HepG2 (cell line): ENCODE data around the gene DNAJB6. TPM values are rescaled to one million over a fixed set of nuclear protein-coding genes. Genes with fewer than 3 reads are reported as not detected.

Experiments
- ATAC-seq: fragments of 200-7000 bp; cut with Tn5 transposase; 3 replicates; pipeline ENCODE4 v1.9.1; 2020; ENCODE audit warnings: mild to moderate bottlenecking, moderate library complexity
- BruUV-seq: library from RNA; stranded (reverse); fragments of 400-500 nt; replicated peaks from 2 replicates; lab custom pipeline; 2021; lab: Mats Ljungman, UMichigan
- CTCF ChIA-PET: fragments of 300-600 bp; formaldehyde crosslinking; extraction: SDS; loops from one replicate; lab custom pipeline; 2021; ENCODE audit warnings: low total read pairs, inconsistent platforms, low intra/inter-chr PET ratio; lab: Yijun Ruan, JAX
- POLR2A ChIA-PET: fragments of 350-600 bp; sonication (Branson Sonifier 250); formaldehyde crosslinking; loops from one replicate; lab custom pipeline; 2020; ENCODE audit warnings: antibody characterized with exemption, inconsistent platforms; lab: Yijun Ruan, JAX
- DNase-seq: peaks from one replicate; pipeline ENCODE4 v3.0.0-alpha.2; 2015; ENCODE audit warnings: low spot score
- FAIRE-seq: peaks from 3 replicates; lab custom pipeline; 2011; peaks lifted over from hg19 to GRCh38; lab: Jason Lieb, UNC
- H2AFZ ChIP-seq: one replicate; pipeline ENCODE4 v1.6.1; 2011; ENCODE audit warnings: low read length, inconsistent platforms
- H3K27ac ChIP-seq: fragments of 300-600 bp; 3 replicates; pipeline ENCODE4 v1.8.0; 2011; ENCODE audit warnings: mixed run types, mild to moderate bottlenecking, mixed read lengths, low read length, inconsistent platforms; ENCODE audit not compliant: insufficient read depth; ENCODE audit errors: extremely low read length
- H3K27me3 ChIP-seq, 2 experiments: fragments of 200-600 bp in 1 of 2; 2 replicates in 1 of 2; 3 replicates in 1 of 2; pipeline versions ENCODE4 v1.6.0 to v1.8.0; 2011; ENCODE audit warnings: low read length in 2 of 2, mild to moderate bottlenecking in 2 of 2, moderate library complexity in 2 of 2, inconsistent platforms in 1 of 2; ENCODE audit not compliant: insufficient read depth in 2 of 2, control insufficient read depth in 1 of 2
- H3K36me3 ChIP-seq, 2 experiments: fragments of 200-600 bp in 1 of 2; replicated peaks in 1 of 2; 2 replicates in 1 of 2; 3 replicates in 1 of 2; pipeline versions ENCODE4 v1.5.1 to v1.8.0; 2011; ENCODE audit warnings: low read length in 2 of 2, inconsistent platforms in 1 of 2; ENCODE audit not compliant: insufficient read depth in 2 of 2, control insufficient read depth in 1 of 2
- H3K4me1 ChIP-seq: 2 replicates; pipeline ENCODE4 v1.5.1; 2012; ENCODE audit warnings: low read length, inconsistent platforms; ENCODE audit not compliant: insufficient read depth
- H3K4me2 ChIP-seq: 2 replicates; pipeline ENCODE4 v1.6.0; 2011; ENCODE audit warnings: low read depth, low read length, inconsistent platforms
- H3K4me3 ChIP-seq, 3 experiments: fragments of 200-600 bp in 1 of 3; sonication (generic), shearing (Covaris generic) in 1 of 3; replicated peaks in 1 of 3; 2 replicates each; pipeline ENCODE4 v1.5.1; 2011 to 2016; ENCODE audit warnings: low read length in 3 of 3, inconsistent platforms in 2 of 3, low read depth in 2 of 3, mild to moderate bottlenecking in 2 of 3, control low read depth in 1 of 3, mixed read lengths in 1 of 3; ENCODE audit not compliant: insufficient read depth in 1 of 3
- H3K79me2 ChIP-seq: one replicate; pipeline ENCODE4 v1.6.1; 2011; ENCODE audit warnings: low read length, inconsistent platforms; ENCODE audit not compliant: insufficient read depth
- H3K9ac ChIP-seq: 2 replicates; pipeline ENCODE4 v1.6.0; 2011; ENCODE audit warnings: mild to moderate bottlenecking, low read depth, low read length, inconsistent platforms; ENCODE audit not compliant: insufficient read depth
- H3K9me3 ChIP-seq: 2 replicates; pipeline ENCODE4 v1.5.1; 2012; ENCODE audit warnings: mild to moderate bottlenecking, low read length
- H4K20me1 ChIP-seq: 2 replicates; pipeline ENCODE4 v1.6.0; 2011; ENCODE audit warnings: inconsistent platforms, mild to moderate bottlenecking, low read length, moderate library complexity; ENCODE audit not compliant: insufficient read depth
- AGO2 ChIP-seq: fragments of 200-400 bp; formaldehyde crosslinking; optimal IDR thresholded peaks from 2 replicates; pipeline ENCODE3; 2017; ENCODE audit warnings: mild to moderate bottlenecking, low read depth, low read length, moderate library complexity
- MBD4 ChIP-seq: IDR thresholded peaks from 2 replicates; pipeline ENCODE4 v1.6.1; 2012; ENCODE audit warnings: low read length, inconsistent platforms, borderline replicate concordance
- PRMT3 ChIP-seq: sonication (generic); formaldehyde crosslinking; IDR thresholded peaks from 2 replicates; pipeline ENCODE4 v1.8.1; 2022; ENCODE audit warnings: low read depth, mild to moderate bottlenecking, moderate library complexity, missing genetic modification reagents, borderline replicate concordance
- TRIM22 ChIP-seq: fragments of 450-650 bp; IDR thresholded peaks from 2 replicates; pipeline ENCODE4 v1.6.1; 2017
- ZFP62 ChIP-seq: sonication (generic); formaldehyde crosslinking; IDR thresholded peaks from 2 replicates; pipeline ENCODE4 v1.4.0; 2020; ENCODE audit warnings: missing genetic modification reagents
- ZNF432 ChIP-seq: sonication (generic); formaldehyde crosslinking; IDR thresholded peaks from 2 replicates; pipeline ENCODE4 v1.5.0; 2020; ENCODE audit warnings: missing genetic modification reagents, mild to moderate bottlenecking, borderline replicate concordance
- ZNF879 ChIP-seq: sonication (generic); formaldehyde crosslinking; IDR thresholded peaks from 2 replicates; pipeline ENCODE4 v1.8.1; 2023; ENCODE audit warnings: missing genetic modification reagents
- WGBS: methylation state at CpG from one replicate; pipeline ENCODE4 v1.1.6; 2017; ENCODE audit warnings: low lambda C conversion rate; 5-methylcytosine and 5-hydroxymethylcytosine counted together
- in situ Hi-C: cut with HindIII; loops from 2 replicates; pipeline ENCODE4 v1.10.0; 2017; ENCODE audit warnings: low pct_unique_long_range_greater_than_20kb; ENCODE audit not compliant: extremely low pct_ligation_motif_present
- intact Hi-C: fragments of 100-400 bp; cut with micrococcal nuclease; formaldehyde crosslinking; loops from one replicate; pipeline ENCODE4 v1.10.0; 2022; ENCODE audit not compliant: unreplicated experiment
- polyA plus RNA-seq, 8 experiments: library from polyadenylated mRNA; depleted of rRNA in 3 of 8; stranded (reverse) in 7 of 8; unstranded in 1 of 8; fragments of >200 nt; fragmentation: Illumina TruSeq in 4 of 8; extraction: Trizol in 4 of 8; gene quantifications; 2 replicates each; pipeline versions ENCODE4 v1.2.1 to v1.2.3, GENCODE V29; 2011 to 2016; ENCODE audit warnings: low read depth in 4 of 8, missing spikeins in 1 of 8, mixed read lengths in 1 of 8; ENCODE audit not compliant: insufficient read depth in 1 of 8
- total RNA-seq, 5 experiments: library from RNA; depleted of rRNA; stranded (reverse); fragments of >200 nt; fragmentation: Illumina TruSeq; extraction: Trizol; gene quantifications; 2 replicates each; pipeline ENCODE4 v1.2.3, GENCODE V29; 2016; ENCODE audit warnings: low read depth in 1 of 5
- TF ChIP-seq, protein P1 (sequence below): sonication (generic); formaldehyde crosslinking; IDR thresholded peaks from 2 replicates; pipeline ENCODE4 v1.8.0; 2022; ENCODE audit warnings: mild to moderate bottlenecking, missing genetic modification reagents, moderate library complexity
- TF ChIP-seq, protein P2 (sequence below): sonication (generic); formaldehyde crosslinking; IDR thresholded peaks from 2 replicates; pipeline ENCODE4 v1.5.0; 2020; ENCODE audit warnings: missing genetic modification reagents

The DNAJB6 gene
- total and polyA plus RNA-seq, 2 of the 13 experiments (the other 11 are each of a cell fraction or from before 2014, with no cell fraction given): 29.9 to 53.9 TPM

DNA sequence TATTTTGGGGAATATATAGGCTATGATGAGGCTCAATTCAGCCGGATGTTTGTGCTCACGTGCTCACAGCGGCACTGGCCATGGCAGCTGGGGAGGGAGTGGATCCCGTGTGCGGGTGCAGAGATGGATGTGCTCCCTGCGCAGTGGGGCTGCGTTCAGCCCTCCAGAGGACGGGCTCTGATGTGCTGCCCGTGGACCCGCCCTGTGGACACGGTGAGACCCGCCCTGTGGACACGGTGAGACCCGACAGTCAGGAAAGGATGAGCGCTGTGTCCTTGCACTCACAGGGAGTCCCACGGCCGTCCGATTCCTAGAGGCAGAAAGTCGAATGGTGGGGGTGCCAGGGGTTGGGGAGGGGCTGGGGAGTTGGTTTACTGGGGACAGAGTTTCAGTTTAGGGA, 89.0 kb downstream of the DNAJB6 start (continued):
- TF ChIP-seq, protein P1, sequence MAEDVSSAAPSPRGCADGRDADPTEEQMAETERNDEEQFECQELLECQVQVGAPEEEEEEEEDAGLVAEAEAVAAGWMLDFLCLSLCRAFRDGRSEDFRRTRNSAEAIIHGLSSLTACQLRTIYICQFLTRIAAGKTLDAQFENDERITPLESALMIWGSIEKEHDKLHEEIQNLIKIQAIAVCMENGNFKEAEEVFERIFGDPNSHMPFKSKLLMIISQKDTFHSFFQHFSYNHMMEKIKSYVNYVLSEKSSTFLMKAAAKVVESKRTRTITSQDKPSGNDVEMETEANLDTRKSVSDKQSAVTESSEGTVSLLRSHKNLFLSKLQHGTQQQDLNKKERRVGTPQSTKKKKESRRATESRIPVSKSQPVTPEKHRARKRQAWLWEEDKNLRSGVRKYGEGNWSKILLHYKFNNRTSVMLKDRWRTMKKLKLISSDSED (CRISPR knock-in tag): no peak

GRCh38 chr7:157426463-157427301, 89.9 kb downstream of the DNAJB6 start:
- CTCF ChIA-PET: no interaction called here
- FAIRE-seq (no peak), DNase-seq (no peak), ATAC-seq (no peak)
- Histone ChIP-seq H3K9ac (no peak overlapping the region), H3K79me2 (no peaks in the 10 kb centered on the region), H3K27me3 (peaks cover 2 to 11% of the 10 kb centered on the region in 2 experiments; a peak in 2 of 5 replicates), H3K4me1 (peaks cover 11% of the 10 kb centered on the region), H3K27ac (no peak overlapping the region), H3K4me3 (no peak overlapping the region), H4K20me1 (no peaks in the 10 kb centered on the region), H2AFZ (no peak overlapping the region), H3K9me3 (no peaks in the 10 kb centered on the region), H3K4me2 (no peak overlapping the region), H3K36me3 (no peaks in the 10 kb centered on the region)
- intact Hi-C loops (no loop called here), in situ Hi-C loops (loop anchor here (10.0 kb wide), 1 partner anchor 448 kb away; no protein-coding TSS in a partner anchor)
- BruUV-seq: no TSS peak
- no peak for TF ChIP-seq MBD4
- no peak for TF ChIP-seq TRIM22
- TF ChIP-seq ZNF432 (CRISPR knock-in tag): no peak
- TF ChIP-seq, protein P2, sequence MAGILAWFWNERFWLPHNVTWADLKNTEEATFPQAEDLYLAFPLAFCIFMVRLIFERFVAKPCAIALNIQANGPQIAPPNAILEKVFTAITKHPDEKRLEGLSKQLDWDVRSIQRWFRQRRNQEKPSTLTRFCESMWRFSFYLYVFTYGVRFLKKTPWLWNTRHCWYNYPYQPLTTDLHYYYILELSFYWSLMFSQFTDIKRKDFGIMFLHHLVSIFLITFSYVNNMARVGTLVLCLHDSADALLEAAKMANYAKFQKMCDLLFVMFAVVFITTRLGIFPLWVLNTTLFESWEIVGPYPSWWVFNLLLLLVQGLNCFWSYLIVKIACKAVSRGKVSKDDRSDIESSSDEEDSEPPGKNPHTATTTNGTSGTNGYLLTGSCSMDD (CRISPR knock-in tag): no peak
- no peak for TF ChIP-seq ZFP62 (CRISPR knock-in tag)
- TF ChIP-seq AGO2: peak; percentile 30
- no peak for TF ChIP-seq PRMT3
- no peak for TF ChIP-seq ZNF879 (CRISPR knock-in tag)
- WGBS: 76% methylated on average over 24 of the region's 42 CpGs
- POLR2A ChIA-PET: interaction anchor here (0.6 kb wide), 1 partner anchor 9 kb away, joined by 3 read pairs; no protein-coding TSS in a partner anchor
